ENCODE data around the gene MFSD6L. TPM values are rescaled to one million over a fixed set of nuclear protein-coding genes. Genes with fewer than 3 reads are reported as not detected.

MFSD6L gene
- total RNA-seq, 2 donors from 2014 or later, result 0.41 to 1.9 TPM

- WGBS, result 68% methylated on average over 19 of the region's 19 CpGs
- no peak for DNase-seq (ENCODE audit: low spot score)
- Histone ChIP-seq H3K4me1 (replicated peaks) (no peaks in the 10 kb centered on the region), H3K27me3 (replicated peaks; ENCODE audit: insufficient read depth) (no peaks in the 10 kb centered on the region), H3K36me3 (no peaks in the 10 kb centered on the region), H3K9me3 (no peaks in the 10 kb centered on the region), H3K4me3 (no peak overlapping the region), H3K27ac (no peak overlapping the region)
- intact Hi-C loops (cut with DNase I), result no loop called here
- TF ChIP-seq CTCF (IDR thresholded peaks at IDR 0.05) (no peak), POLR2AphosphoS5 (IDR thresholded peaks at IDR 0.05) (no peak), POLR2A (IDR thresholded peaks at IDR 0.05) (no peak)
Measured at GRCh38 chr17:8826808-8827435, 27.8 kb upstream of the MFSD6L start.

GRCh38 chr17:8825802-8826201, 26.6 kb upstream of the MFSD6L start:
- no peaks in the 10 kb centered on the region for H3K9me3 ChIP-seq
- no peak for DNase-seq (ENCODE audit: low spot score)
- no peak overlapping the region for H3K27ac ChIP-seq
- intact Hi-C loops (cut with DNase I), result no loop called here
- peaks cover 4% of the 10 kb centered on the region for H3K27me3 ChIP-seq (replicated peaks; ENCODE audit: insufficient read depth)
- TF ChIP-seq CTCF (IDR thresholded peaks at IDR 0.05), result no peak
- no peak for TF ChIP-seq POLR2AphosphoS5 (IDR thresholded peaks at IDR 0.05)
- TF ChIP-seq POLR2A (IDR thresholded peaks at IDR 0.05), result no peak
- no peaks in the 10 kb centered on the region for H3K36me3 ChIP-seq
- WGBS, result 70% methylated on average over 2 of the region's 2 CpGs
- H3K4me1 ChIP-seq (replicated peaks), result no peaks in the 10 kb centered on the region
- no peak overlapping the region for H3K4me3 ChIP-seq

GRCh38 chr17:8823279-8823678, 24.1 kb upstream of the MFSD6L start:
- Histone ChIP-seq H3K4me1 (replicated peaks) (no peaks in the 10 kb centered on the region), H3K9me3 (no peaks in the 10 kb centered on the region), H3K4me3 (no peak overlapping the region), H3K36me3 (no peaks in the 10 kb centered on the region), H3K27ac (no peak overlapping the region), H3K27me3 (replicated peaks; ENCODE audit: insufficient read depth) (peaks cover 4% of the 10 kb centered on the region)
- intact Hi-C loops (cut with DNase I), result no loop called here
- no peak for DNase-seq (ENCODE audit: low spot score)
- WGBS, result 95% methylated on average over 5 of the region's 5 CpGs
- TF ChIP-seq POLR2A (IDR thresholded peaks at IDR 0.05), result no peak
- no peak for TF ChIP-seq POLR2AphosphoS5 (IDR thresholded peaks at IDR 0.05)
- no peak for TF ChIP-seq CTCF (IDR thresholded peaks at IDR 0.05)

GRCh38 chr17:8822401-8823035, 23.4 kb upstream of the MFSD6L start:
- no peak overlapping the region for H3K4me3 ChIP-seq
- intact Hi-C loops (cut with DNase I), result no loop called here
- WGBS, result 86% methylated on average over 5 of the region's 5 CpGs
- no peaks in the 10 kb centered on the region for H3K9me3 ChIP-seq
- no peaks in the 10 kb centered on the region for H3K36me3 ChIP-seq
- DNase-seq (ENCODE audit: low spot score), result no peak
- H3K27me3 ChIP-seq (replicated peaks; ENCODE audit: insufficient read depth), result peaks cover 4% of the 10 kb centered on the region
- no peak for TF ChIP-seq POLR2A (IDR thresholded peaks at IDR 0.05)
- no peak for TF ChIP-seq POLR2AphosphoS5 (IDR thresholded peaks at IDR 0.05)
- TF ChIP-seq CTCF (IDR thresholded peaks at IDR 0.05), result no peak
- no peaks in the 10 kb centered on the region for H3K4me1 ChIP-seq (replicated peaks)
- H3K27ac ChIP-seq, result no peak overlapping the region

All from prostate gland (tissue), 2 donors.